ENCODE measurements around the gene ALOX15.

DNA sequence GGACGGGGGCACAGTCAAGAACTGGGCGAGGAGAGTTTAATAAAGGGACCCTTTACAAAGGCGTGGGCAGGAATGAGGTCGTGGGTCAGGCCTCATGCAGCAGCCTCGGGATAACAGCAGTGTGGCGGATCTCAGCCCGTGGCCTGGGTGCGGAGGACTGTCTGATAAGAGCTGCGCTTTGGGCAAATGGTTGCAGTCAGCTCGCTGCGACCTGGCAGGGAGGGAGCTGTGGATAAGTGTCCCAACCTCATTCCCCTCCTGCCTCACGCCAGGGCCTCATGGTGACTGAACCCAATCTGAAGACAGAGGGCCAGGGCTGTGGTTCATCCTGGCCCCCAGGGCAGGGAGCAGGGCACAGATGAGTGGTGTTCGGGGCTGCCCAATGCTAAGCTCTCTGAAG is 43.5 kb downstream of the ALOX15 start:
- TF ChIP-seq CTCF (conservative IDR thresholded peaks at IDR 0.05; ENCODE audit: low read length) (no peak), EZH2phosphoT487 (IDR thresholded peaks at IDR 0.05; ENCODE audit: borderline replicate concordance, low read depth, low read length) (no peak)

Measured in OCI-LY7 (cell line).